Bronchial epithelial cell (primary cell): ENCODE data around the gene NRN1L. TPM values are rescaled to one million over a fixed set of nuclear protein-coding genes. Genes with fewer than 3 reads are reported as not detected.
A peak's percentile ranks its signal among the peaks of the same experiment; 100 is the strongest.

Experiments
- DNase-seq: peaks from one replicate; pipeline ENCODE4 v3.0.0-alpha.2; 2010; ENCODE audit warnings: low read depth
- FAIRE-seq: peaks from 2 replicates; lab custom pipeline; 2011; peaks lifted over from hg19 to GRCh38; lab: Jason Lieb, UNC
- H3K27me3 ChIP-seq: 2 replicates; pipeline ENCODE4 v1.5.1; 2011; ENCODE audit warnings: low read length; ENCODE audit not compliant: control insufficient read depth, insufficient read depth
- H3K36me3 ChIP-seq: 2 replicates; pipeline ENCODE4 v1.5.1; 2011; ENCODE audit warnings: low read length; ENCODE audit not compliant: control insufficient read depth, insufficient read depth
- H3K4me3 ChIP-seq: 2 replicates; pipeline ENCODE4 v1.5.1; 2011; ENCODE audit warnings: mild to moderate bottlenecking, low read depth, low read length, control low read depth
- CTCF ChIP-seq: IDR thresholded peaks from 2 replicates; pipeline ENCODE4 v1.5.1; 2011; ENCODE audit warnings: mild to moderate bottlenecking, moderate library complexity, low read length, control low read depth, inconsistent platforms; ENCODE audit not compliant: insufficient read depth, severe bottlenecking
- total RNA-seq: library from RNA; depleted of rRNA; stranded (reverse); fragments of >200 nt; gene quantifications from 2 replicates; pipeline ENCODE4 v1.2.1, GENCODE V29; 2014

Gene NRN1L
- total RNA-seq, 1 donor from 2014 or later: not detected

DNA sequence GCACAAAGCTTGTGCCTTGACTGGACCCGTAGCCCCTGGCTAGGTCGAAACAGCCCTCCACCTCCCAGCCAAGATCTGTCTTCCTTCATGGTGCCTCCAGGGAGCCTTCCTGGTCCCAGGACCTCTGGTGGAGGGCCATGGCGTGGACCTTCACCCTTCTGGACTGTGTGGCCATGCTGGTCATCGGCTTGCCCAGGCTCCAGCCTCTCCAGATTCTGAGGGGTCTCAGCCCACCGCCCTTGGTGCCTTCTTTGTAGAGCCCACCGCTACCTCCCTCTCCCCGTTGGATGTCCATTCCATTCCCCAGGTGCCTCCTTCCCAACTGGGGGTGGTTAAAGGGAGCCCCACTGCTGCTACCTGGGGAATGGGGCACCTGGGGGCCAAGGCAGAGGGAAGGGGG is 43.5 kb downstream of the NRN1L start:
- TF ChIP-seq CTCF: no peak
- Histone ChIP-seq H3K27me3 (no peaks in the 10 kb centered on the region), H3K4me3 (no peak overlapping the region), H3K36me3 (peaks cover 12% of the 10 kb centered on the region)
- DNase-seq (no peak), FAIRE-seq (no peak)

DNA sequence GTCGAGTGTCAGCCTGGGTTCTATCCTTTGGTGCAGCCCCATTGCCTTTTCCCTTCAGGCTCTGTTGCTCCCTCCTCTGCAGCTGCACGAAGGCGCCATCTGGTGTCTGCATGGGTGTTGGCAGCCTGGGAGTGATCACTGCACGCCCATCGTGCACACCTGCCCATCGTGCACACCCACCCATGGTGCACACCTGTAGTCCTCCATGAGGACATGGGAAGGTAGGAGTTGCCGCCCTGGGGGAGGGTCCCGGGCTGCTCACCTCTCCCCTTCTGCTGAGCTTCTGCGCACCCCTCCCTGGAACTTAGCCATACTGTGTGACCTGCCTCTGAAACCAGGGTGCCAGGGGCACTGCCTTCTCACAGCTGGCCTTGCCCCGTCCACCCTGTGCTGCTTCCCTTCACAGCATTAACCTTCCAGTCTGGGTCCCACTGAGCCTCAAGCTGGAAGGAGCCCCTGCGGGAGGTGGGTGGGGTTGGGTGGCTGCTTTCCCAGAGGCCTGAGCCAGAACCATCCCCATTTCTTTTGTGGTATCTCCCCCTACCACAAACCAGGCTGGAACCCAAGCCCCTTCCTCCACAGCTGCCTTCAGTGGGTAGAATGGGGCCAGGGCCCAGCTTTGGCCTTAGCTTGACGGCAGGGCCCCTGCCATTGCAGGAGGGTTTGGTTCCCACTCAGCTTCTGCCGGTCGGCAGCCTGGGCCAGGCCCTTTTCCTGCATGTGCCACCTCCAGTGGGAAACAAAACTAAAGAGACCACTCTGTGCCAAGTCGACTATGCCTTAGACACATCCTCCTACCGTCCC is 44.1 kb downstream of the NRN1L start:
- H3K4me3 ChIP-seq: no peak overlapping the region
- FAIRE-seq: peak; percentile 52
- peak; percentile 42 for DNase-seq

GRCh38 chr16:67930191-67930590 is 45.5 kb downstream of the NRN1L start:
- FAIRE-seq (no peak), DNase-seq (no peak)
- no peaks in the 10 kb centered on the region for H3K27me3 ChIP-seq
- H3K36me3 ChIP-seq: peaks cover 13% of the 10 kb centered on the region
- TF ChIP-seq CTCF: no peak
- no peak overlapping the region for H3K4me3 ChIP-seq

More for the DNA sequence above, 44.1 kb downstream of the NRN1L start:
- peak; percentile 95 for TF ChIP-seq CTCF
- Histone ChIP-seq H3K36me3 (peaks cover 12% of the 10 kb centered on the region), H3K27me3 (no peaks in the 10 kb centered on the region)

- H3K27me3 ChIP-seq: no peaks in the 10 kb centered on the region
- TF ChIP-seq CTCF: no peak
- no peak for FAIRE-seq
- DNase-seq: no peak
- no peak overlapping the region for H3K4me3 ChIP-seq
- peaks cover 13% of the 10 kb centered on the region for H3K36me3 ChIP-seq
These were observed 46.1 kb downstream of the NRN1L start for GRCh38 chr16:67930678-67931211.

DNA sequence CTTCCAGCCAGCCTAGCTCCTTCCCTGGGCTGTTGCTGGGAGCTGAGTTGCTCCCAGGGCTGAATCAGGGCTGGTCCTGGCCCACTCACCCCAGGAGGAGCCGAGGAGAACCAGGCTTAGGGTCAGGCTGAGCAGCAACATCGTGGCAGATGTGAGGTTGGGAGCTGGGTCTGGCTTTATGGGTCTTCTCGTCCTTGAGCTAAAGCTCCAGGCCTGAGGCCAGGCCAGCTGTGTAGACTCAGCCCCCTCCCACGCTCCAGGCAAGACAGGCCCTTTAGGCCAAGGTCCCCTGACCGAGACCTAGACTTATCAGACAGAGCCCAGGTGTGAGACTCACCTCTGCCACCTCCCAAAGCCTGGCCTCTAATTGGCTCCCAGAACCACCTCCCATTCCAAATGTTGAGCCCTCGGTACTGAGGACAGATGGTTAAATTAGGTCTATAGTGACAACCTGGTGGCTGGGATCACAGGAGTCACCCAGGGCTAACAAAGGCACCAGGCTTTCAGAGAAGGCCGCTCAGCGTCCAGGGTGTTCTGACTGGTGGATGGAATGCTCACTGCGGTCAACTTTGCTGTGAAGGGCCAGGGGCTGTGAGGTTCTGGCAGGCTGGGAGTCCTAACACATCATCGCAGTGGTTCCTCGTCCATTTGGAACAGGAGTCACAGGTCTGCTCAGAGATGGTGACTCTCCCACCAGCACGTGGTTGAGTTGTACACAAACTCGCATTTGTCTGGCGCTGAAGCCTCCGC is 47.2 kb downstream of the NRN1L start, which contains the start of gene CTRL:
Gene CTRL (minus strand): TSS at position 151 of the 750 bp plus-strand sequence. CDS start 10 bp downstream, at position 141.
- H3K36me3 ChIP-seq: peaks cover 13% of the 10 kb centered on the region
- no peak within 1 kb of the TSS for H3K4me3 ChIP-seq
- DNase-seq (no peak), FAIRE-seq (no peak)
- TF ChIP-seq CTCF: no peak
- no peaks in the 10 kb centered on the region for H3K27me3 ChIP-seq
